Prostate gland (tissue), 2 donors: ENCODE measurements around the gene C2orf72. TPM values are rescaled to one million over a fixed set of nuclear protein-coding genes. Genes with fewer than 3 reads are reported as not detected.

ENCODE experiments used
- DNase-seq: peaks from one replicate; pipeline ENCODE4 v3.0.0-alpha.2; 2019; ENCODE audit warnings: low spot score
- H3K27ac ChIP-seq, 2 donors: fragments of 200-600 bp; sonication (generic); 2 replicates each; pipeline ENCODE4 v1.5.1; 2017 to 2019
- H3K27me3 ChIP-seq: fragments of 200-600 bp; sonication (generic); replicated peaks from 2 replicates; pipeline ENCODE4 v1.5.1; 2019; ENCODE audit not compliant: insufficient read depth
- H3K36me3 ChIP-seq, 2 donors: fragments of 200-600 bp; sonication (generic); 1 replicate in 1 of 2; 2 replicates in 1 of 2; pipeline versions ENCODE4 v1.5.1 to v1.8.1; 2017 to 2019
- H3K4me1 ChIP-seq: fragments of 200-600 bp; sonication (generic); replicated peaks from 2 replicates; pipeline ENCODE4 v1.5.1; 2019
- H3K4me3 ChIP-seq, 2 donors: fragments of 200-600 bp; sonication (generic); 2 replicates each; pipeline ENCODE4 v1.5.1; 2017 to 2019
- H3K9me3 ChIP-seq: fragments of 200-600 bp; sonication (generic); 2 replicates; pipeline ENCODE4 v1.5.1; 2017
- POLR2A ChIP-seq: fragments of 450-650 bp; IDR thresholded peaks from one replicate; pipeline ENCODE4 v1.6.1; 2016; ENCODE audit warnings: antibody characterized with exemption, mild to moderate bottlenecking
- POLR2AphosphoS5 ChIP-seq: sonication (generic); formaldehyde crosslinking; IDR thresholded peaks from one replicate; pipeline ENCODE4 v1.6.1; 2017; ENCODE audit warnings: antibody characterized with exemption
- WGBS: methylation state at CpG from one replicate; pipeline ENCODE4 v1.1.5; 2018; 5-methylcytosine and 5-hydroxymethylcytosine counted together
- intact Hi-C: fragments of 100-400 bp; cut with DNase I; formaldehyde crosslinking; loops from one replicate; pipeline ENCODE4 v1.14.2; 2022
- total RNA-seq, 2 donors: library from RNA; depleted of rRNA; stranded (reverse); fragments of >200 nt; gene quantifications; one replicate each; pipeline ENCODE4 v1.1.0, GENCODE V29; 2016
- TF ChIP-seq, protein P1 (sequence below), 4 experiments: fragments of 200-600 bp in 2 of 4; fragments of 450-650 bp in 2 of 4; sonication (generic) in 2 of 4; IDR thresholded peaks; 1 replicate in 3 of 4; 2 replicates in 1 of 4; pipeline ENCODE4 v1.5.1; 2016 to 2019; ENCODE audit warnings: antibody characterized with exemption in 4 of 4, mild to moderate bottlenecking in 2 of 4, moderate library complexity in 2 of 4

Gene C2orf72
- total RNA-seq, 2 donors from 2014 or later, result 7.2 to 13.0 TPM

- TF ChIP-seq POLR2AphosphoS5 (no peak), POLR2A (no peak)
- TF ChIP-seq, protein P1, sequence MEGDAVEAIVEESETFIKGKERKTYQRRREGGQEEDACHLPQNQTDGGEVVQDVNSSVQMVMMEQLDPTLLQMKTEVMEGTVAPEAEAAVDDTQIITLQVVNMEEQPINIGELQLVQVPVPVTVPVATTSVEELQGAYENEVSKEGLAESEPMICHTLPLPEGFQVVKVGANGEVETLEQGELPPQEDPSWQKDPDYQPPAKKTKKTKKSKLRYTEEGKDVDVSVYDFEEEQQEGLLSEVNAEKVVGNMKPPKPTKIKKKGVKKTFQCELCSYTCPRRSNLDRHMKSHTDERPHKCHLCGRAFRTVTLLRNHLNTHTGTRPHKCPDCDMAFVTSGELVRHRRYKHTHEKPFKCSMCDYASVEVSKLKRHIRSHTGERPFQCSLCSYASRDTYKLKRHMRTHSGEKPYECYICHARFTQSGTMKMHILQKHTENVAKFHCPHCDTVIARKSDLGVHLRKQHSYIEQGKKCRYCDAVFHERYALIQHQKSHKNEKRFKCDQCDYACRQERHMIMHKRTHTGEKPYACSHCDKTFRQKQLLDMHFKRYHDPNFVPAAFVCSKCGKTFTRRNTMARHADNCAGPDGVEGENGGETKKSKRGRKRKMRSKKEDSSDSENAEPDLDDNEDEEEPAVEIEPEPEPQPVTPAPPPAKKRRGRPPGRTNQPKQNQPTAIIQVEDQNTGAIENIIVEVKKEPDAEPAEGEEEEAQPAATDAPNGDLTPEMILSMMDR (IDR thresholded peaks at IDR 0.05), result no peak
- intact Hi-C loops, result no loop called here
- peaks cover 9% of the 10 kb centered on the region for H3K27me3 ChIP-seq
- H3K36me3 ChIP-seq, result no peaks in the 10 kb centered on the region
- 89% methylated on average over 7 of the region's 7 CpGs for WGBS
- no peak overlapping the region for H3K27ac ChIP-seq
- H3K4me1 ChIP-seq, result no peaks in the 10 kb centered on the region
- no peaks in the 10 kb centered on the region for H3K9me3 ChIP-seq
- H3K4me3 ChIP-seq, result no peak overlapping the region
- no peak for DNase-seq
Observed at GRCh38 chr2:230991598-230991997, 45.7 kb upstream of the C2orf72 start.

DNA sequence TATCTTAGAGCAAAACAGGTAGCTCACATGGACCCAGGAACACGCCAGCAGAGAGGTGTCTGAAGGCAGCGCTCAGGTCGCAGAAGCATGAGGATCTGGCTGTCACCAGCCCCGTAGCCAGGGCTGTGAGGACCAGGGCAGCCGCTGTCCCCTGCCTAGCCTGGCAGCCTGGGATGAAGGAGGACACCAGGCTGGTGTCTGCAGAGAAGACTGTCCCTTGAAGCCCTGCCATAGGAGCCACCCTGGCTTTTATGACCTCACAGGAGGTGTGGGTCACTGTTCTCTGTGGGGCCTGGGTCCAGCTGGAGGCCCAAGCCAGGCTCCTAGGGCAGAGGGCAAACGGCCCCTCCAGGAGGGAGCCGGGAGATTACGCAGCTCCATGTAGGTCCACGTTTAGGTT is 41.5 kb upstream of the C2orf72 start, which contains the start of gene SPATA3:
TSS of gene SPATA3 (plus strand) at position 301 of the 400 bp plus-strand sequence. CDS start 113 bp downstream, outside the sequence.
- TF ChIP-seq POLR2AphosphoS5 (no peak), POLR2A (no peak)
- TF ChIP-seq, protein P1 (IDR thresholded peaks at IDR 0.05), result no peak
- H3K4me3 ChIP-seq, result no peak within 1 kb of the TSS
- no peak within 1 kb of the TSS for H3K27ac ChIP-seq
- no peak for DNase-seq
- no peaks in the 10 kb centered on the region for H3K9me3 ChIP-seq
- H3K27me3 ChIP-seq, result peaks cover 6% of the 10 kb centered on the region
- WGBS, result 95% methylated on average over 9 of the region's 9 CpGs
- intact Hi-C loops, result no loop called here
- H3K36me3 ChIP-seq, result no peaks in the 10 kb centered on the region
- H3K4me1 ChIP-seq, result no peaks in the 10 kb centered on the region

DNA sequence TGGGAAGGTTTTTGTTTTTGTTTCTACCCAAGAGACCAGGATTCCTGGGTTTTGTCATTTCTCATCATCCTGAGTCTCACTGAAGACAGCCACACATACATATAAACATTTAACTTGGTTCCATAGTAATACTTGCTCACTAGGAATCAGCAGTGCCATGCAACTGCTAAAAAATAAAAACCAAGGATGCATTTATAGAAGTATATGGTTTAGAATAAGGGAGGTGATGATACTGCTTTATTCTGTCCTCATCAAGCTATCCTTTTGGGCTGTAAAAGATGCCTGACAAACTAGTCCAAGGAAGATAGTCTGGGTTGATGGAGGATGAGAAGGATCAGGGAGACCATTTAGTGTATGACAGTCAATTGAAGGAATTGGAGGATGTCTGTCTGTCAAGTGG is 40.7 kb upstream of the C2orf72 start:
- intact Hi-C loops, result no loop called here
- no peaks in the 10 kb centered on the region for H3K27me3 ChIP-seq

DNA sequence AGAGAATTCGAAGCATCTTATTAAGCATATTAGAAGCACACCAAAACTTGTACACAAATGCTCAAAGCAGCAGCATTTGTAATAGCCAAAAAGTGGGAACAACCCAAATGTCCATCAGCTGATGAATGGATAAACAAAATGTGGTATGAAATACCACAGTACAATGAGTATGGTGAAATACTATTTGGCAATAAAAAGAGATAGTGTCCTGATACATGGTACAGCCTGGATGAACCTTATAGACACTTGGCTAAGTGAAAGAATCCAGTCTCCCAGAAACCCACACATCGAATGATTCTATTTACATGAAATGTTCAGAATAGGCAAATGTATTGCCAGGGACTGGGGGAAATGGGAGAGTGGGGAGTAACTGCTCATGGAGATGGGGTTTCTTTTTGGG is 38.4 kb upstream of the C2orf72 start:
- Histone ChIP-seq H3K27ac (no peak overlapping the region), H3K36me3 (no peaks in the 10 kb centered on the region), H3K4me3 (no peak overlapping the region), H3K4me1 (no peaks in the 10 kb centered on the region), H3K9me3 (no peaks in the 10 kb centered on the region), H3K27me3 (no peaks in the 10 kb centered on the region)
- TF ChIP-seq POLR2AphosphoS5 (no peak), POLR2A (no peak)
- TF ChIP-seq, protein P1 (IDR thresholded peaks at IDR 0.05), result no peak
- intact Hi-C loops, result no loop called here
- DNase-seq, result no peak
- 98% methylated on average over 2 of the region's 2 CpGs for WGBS

More for the DNA sequence above, 40.7 kb upstream of the C2orf72 start:
- no peaks in the 10 kb centered on the region for H3K9me3 ChIP-seq
- no peaks in the 10 kb centered on the region for H3K36me3 ChIP-seq
- H3K4me3 ChIP-seq, result no peak overlapping the region
- TF ChIP-seq POLR2AphosphoS5, result no peak
- TF ChIP-seq, protein P1 (IDR thresholded peaks at IDR 0.05), result no peak
- no peak for TF ChIP-seq POLR2A
- no peak overlapping the region for H3K27ac ChIP-seq
- no peaks in the 10 kb centered on the region for H3K4me1 ChIP-seq
- no peak for DNase-seq

DNA sequence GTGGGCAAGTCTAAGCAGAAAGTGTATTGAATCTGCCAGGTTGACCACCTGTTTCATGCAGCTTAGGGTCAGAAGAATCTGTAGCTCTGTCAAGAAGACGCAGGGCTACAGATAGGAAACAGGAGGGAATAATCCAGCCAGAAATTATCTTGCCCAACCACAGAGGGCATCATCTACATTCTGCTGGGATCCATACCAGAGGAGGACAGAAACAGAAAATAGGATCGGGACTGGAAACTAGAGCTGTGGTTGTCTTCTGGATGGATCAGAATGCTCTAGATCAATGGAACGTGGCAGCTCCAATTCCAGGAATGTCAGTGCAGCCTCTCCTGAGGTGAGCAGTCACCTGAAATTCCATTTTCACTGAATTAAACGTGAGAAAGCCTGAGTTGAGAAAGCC is 37.8 kb upstream of the C2orf72 start:
- 69% methylated on average over 4 of the region's 4 CpGs for WGBS
- no peak for TF ChIP-seq POLR2AphosphoS5
- TF ChIP-seq POLR2A, result no peak
- TF ChIP-seq, protein P1 (IDR thresholded peaks at IDR 0.05), result no peak
- Histone ChIP-seq H3K4me3 (no peak overlapping the region), H3K36me3 (no peaks in the 10 kb centered on the region), H3K4me1 (no peaks in the 10 kb centered on the region), H3K9me3 (no peaks in the 10 kb centered on the region), H3K27me3 (no peaks in the 10 kb centered on the region), H3K27ac (no peak overlapping the region)
- intact Hi-C loops, result no loop called here
- DNase-seq, result no peak
